ENCODE results near the gene SSNA1.

GRCh38 chr9:137157618-137158415, 30.7 kb upstream of the SSNA1 start:
- TF ChIP-seq POLR2A (IDR thresholded peaks at IDR 0.05) (no peak), CTCF (IDR thresholded peaks at IDR 0.05) (no peak)

All from tibial nerve (tissue), 3 donors.